Dendritic cell treated with granulocyte-macrophage colony-stimulating factor and Interleukin-4, amounts not matched to agents 40 ng/mL and 50 ng/mL, for 4 days (primary cell): ENCODE data around the gene LSM4.
A peak's percentile ranks its signal among the peaks of the same experiment; 100 is the strongest.
"Not testable (repeated sequence)": the region's sequence is repeated elsewhere in the genome, so short reads cannot be mapped to it uniquely, and the experiment has no call there.

Experiments used
- H3K27ac Mint-ChIP-seq: one replicate; pipeline ENCODE4 v1.8.0; 2022; ENCODE audit warnings: mild to moderate bottlenecking, mixed read lengths
- H3K27me3 Mint-ChIP-seq: one replicate; pipeline ENCODE4 v1.8.0; 2022; ENCODE audit warnings: mild to moderate bottlenecking, mixed read lengths
- H3K36me3 Mint-ChIP-seq: one replicate; pipeline ENCODE4 v1.8.0; 2022; ENCODE audit warnings: low read depth, mixed read lengths
- H3K4me1 Mint-ChIP-seq: one replicate; pipeline ENCODE4 v1.8.0; 2022; ENCODE audit warnings: low read depth, mixed read lengths
- H3K4me3 Mint-ChIP-seq: one replicate; pipeline ENCODE4 v1.8.0; 2022; ENCODE audit warnings: mild to moderate bottlenecking, moderate library complexity, mixed read lengths
- H3K9me3 Mint-ChIP-seq: one replicate; pipeline ENCODE4 v1.8.0; 2022; ENCODE audit warnings: mixed read lengths
- intact Hi-C: fragments of 100-400 bp; cut with micrococcal nuclease; formaldehyde crosslinking; loops from one replicate; pipeline ENCODE4 v1.15.0; 2022

The LSM4 gene

DNA sequence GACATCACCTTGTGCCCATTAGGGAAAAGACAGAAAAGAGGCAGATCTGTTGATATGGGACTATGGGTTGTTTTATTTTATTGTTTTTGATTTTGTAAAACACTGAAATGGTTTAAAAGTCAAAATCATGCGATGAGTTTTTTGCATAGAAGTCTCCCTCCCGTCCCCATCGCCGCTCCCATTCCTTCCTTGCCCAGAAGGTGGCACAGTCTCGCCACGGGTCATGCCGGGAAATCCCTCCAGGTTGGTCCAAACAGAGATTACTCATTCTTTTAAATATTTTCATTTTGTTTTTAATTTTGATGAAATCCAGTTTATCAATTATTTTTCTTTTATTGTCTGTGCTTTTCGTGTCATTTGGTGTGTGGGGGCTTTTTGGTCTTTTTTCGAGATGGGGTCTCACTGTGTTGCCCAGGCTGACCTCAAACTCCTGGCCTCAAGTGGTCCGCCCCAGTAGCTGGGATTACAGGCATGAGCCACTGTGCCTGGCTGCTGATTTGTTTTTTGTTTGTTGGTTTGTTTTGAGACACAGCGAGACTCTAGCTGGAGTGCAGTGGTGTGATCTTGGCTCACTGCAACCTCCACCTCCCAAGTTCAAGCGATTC lies 26.8 kb upstream of the LSM4 start:
- Mint-ChIP-seq H3K36me3 (peaks cover 73% of the 10 kb centered on the region), H3K4me1 (peaks cover 24% of the 10 kb centered on the region), H3K4me3 (no peak overlapping the region), H3K9me3 (no peaks in the 10 kb centered on the region), H3K27ac (no peak overlapping the region), H3K27me3 (no peaks in the 10 kb centered on the region)
- intact Hi-C loops = loop anchor here (2.0 to 5.0 kb wide), 2 partner anchors 38 to 59 kb away; partner anchors contain the start of gene GDF15

DNA sequence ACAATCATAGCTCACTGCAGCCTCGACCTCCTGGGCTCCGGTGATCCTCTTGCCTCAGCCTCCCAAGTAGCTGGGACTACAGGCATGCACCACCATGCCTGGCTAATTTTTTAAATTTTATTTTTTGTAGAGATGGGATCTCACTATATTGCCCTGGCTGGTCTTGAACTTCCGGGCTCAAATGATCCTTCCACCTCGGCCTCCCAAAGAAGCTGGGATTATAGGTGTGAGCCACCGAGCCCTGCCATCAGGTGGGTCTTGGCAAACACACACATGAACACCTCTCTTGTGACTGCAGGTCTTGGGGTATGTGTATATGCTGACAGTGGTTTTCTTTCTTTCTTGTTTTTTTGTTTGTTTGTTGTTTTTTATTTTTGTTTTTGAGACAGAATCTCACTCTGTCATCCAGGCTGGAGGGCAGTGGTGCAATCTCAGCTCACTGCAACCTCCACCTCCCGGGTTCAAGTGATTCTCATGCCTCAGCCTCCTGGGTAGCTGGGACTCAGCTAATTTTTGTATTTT lies 26.0 kb upstream of the LSM4 start:
- not testable (repeated sequence) for H3K27ac Mint-ChIP-seq, H3K27me3 Mint-ChIP-seq, H3K4me3 Mint-ChIP-seq, H3K9me3 Mint-ChIP-seq
- intact Hi-C loops = loop anchor here (2.0 to 5.0 kb wide), 2 partner anchors 38 to 60 kb away; partner anchors contain the start of gene GDF15
- Mint-ChIP-seq H3K36me3 (peaks cover 76% of the 10 kb centered on the region), H3K4me1 (peaks cover 29% of the 10 kb centered on the region)

DNA sequence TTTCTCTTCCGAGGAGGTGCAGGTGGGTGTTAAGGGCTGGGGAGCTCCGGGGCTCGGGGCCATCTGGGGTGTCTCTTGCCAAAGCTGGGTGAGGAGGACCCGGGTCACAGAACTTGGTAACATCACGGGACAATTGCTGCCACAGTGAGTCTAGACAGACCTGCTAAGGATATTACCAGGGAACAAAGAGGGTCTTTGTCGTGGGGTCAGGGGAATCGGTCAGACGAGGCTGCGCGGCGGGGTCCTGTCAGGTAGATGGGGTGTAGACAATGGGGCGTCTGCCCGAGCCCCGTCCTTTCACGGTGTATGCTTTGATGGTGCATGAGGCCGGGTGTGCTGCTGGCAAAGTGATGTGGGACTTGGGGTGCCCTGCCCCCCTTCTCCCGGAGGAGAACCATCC lies 25.3 kb upstream of the LSM4 start:
- intact Hi-C loops = loop anchor here (2.0 to 5.0 kb wide), 2 partner anchors 39 to 61 kb away; partner anchors contain the start of gene GDF15
- Mint-ChIP-seq H3K9me3 (no peaks in the 10 kb centered on the region), H3K4me1 (peaks cover 29% of the 10 kb centered on the region), H3K36me3 (peaks cover 76% of the 10 kb centered on the region), H3K4me3 (no peak overlapping the region), H3K27ac (no peak overlapping the region), H3K27me3 (no peaks in the 10 kb centered on the region)

DNA sequence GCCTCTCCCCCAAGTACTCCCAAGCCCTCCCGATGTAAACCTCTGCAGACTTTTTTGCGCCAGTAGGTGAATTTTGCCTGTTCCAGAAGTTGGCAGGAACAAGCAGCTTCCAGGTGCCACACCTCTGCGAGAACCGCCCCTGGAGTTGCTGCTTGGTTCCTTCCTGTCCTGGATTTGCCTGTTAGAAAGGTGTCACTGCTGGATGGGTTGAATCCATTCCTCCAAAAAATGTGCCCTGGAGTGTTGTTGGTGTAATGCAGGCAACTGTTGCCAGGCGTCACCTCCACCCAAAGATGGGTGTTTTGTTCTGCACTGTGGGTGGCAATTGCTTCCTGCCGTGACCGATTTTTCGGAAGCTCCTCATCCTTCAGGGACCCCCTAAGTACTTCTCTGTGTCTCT lies 23.2 kb upstream of the LSM4 start:
- intact Hi-C loops = loop anchor here (5.0 kb wide), 1 partner anchor 41 kb away; the partner anchor contains the start of gene GDF15
- peaks cover 82% of the 10 kb centered on the region for H3K36me3 Mint-ChIP-seq
- no peaks in the 10 kb centered on the region for H3K27me3 Mint-ChIP-seq
- no peaks in the 10 kb centered on the region for H3K9me3 Mint-ChIP-seq
- H3K4me3 Mint-ChIP-seq = no peak overlapping the region
- peaks cover 43% of the 10 kb centered on the region for H3K4me1 Mint-ChIP-seq
- no peak overlapping the region for H3K27ac Mint-ChIP-seq

GRCh38 chr19:18345296-18345695 lies 22.4 kb upstream of the LSM4 start:
- peaks cover 46% of the 10 kb centered on the region for H3K4me1 Mint-ChIP-seq
- intact Hi-C loops = loop anchor here (5.0 kb wide), 1 partner anchor 42 kb away; the partner anchor contains the start of gene GDF15

GRCh38 chr19:18344582-18344950 lies 21.7 kb upstream of the LSM4 start:
- no peak overlapping the region for H3K4me3 Mint-ChIP-seq
- H3K27ac Mint-ChIP-seq = no peak overlapping the region
- H3K4me1 Mint-ChIP-seq = peaks cover 49% of the 10 kb centered on the region
- H3K36me3 Mint-ChIP-seq = peaks cover 78% of the 10 kb centered on the region
- H3K9me3 Mint-ChIP-seq = no peaks in the 10 kb centered on the region
- no peaks in the 10 kb centered on the region for H3K27me3 Mint-ChIP-seq
- intact Hi-C loops = no loop called here

More at GRCh38 chr19:18345296-18345695, 22.4 kb upstream of the LSM4 start:
- H3K4me3 Mint-ChIP-seq = no peak overlapping the region
- H3K27me3 Mint-ChIP-seq = no peaks in the 10 kb centered on the region
- no peaks in the 10 kb centered on the region for H3K9me3 Mint-ChIP-seq
- no peak overlapping the region for H3K27ac Mint-ChIP-seq
- H3K36me3 Mint-ChIP-seq = peaks cover 84% of the 10 kb centered on the region

DNA sequence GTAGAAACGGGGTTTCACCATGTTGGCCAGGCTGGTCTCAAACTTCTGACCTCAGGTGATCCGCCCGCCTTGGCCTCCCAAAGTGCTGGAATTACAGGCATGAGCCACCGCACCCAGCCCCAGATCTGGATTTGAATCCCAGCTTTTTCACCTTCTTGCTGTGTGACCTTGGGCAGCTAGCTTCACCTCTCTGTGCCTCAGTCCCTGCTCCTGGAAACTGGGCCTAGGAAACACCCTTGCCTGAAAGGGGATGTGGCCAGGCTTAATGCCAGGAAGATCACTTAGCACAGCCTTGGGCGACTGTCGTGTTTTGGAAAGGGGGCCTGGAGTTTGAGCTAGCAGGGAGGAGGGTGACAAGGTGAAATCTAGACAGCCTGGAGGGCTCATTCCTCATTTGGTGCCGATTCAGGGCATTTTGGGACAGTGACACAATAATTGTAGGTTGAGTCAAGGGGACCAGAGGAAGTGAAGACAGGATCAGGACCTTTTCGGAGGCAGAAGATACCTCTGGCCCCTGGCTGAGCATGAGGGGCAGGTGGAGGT lies 19.3 kb upstream of the LSM4 start:
- Mint-ChIP-seq H3K27ac (no peak overlapping the region), H3K9me3 (no peaks in the 10 kb centered on the region), H3K36me3 (peaks cover 64% of the 10 kb centered on the region), H3K4me3 (peak overlapping the region; percentile 85), H3K27me3 (no peaks in the 10 kb centered on the region), H3K4me1 (peaks cover 66% of the 10 kb centered on the region)
- intact Hi-C loops = no loop called here

- intact Hi-C loops = no loop called here
Measured at GRCh38 chr19:18340990-18341868, 18.4 kb upstream of the LSM4 start.

DNA sequence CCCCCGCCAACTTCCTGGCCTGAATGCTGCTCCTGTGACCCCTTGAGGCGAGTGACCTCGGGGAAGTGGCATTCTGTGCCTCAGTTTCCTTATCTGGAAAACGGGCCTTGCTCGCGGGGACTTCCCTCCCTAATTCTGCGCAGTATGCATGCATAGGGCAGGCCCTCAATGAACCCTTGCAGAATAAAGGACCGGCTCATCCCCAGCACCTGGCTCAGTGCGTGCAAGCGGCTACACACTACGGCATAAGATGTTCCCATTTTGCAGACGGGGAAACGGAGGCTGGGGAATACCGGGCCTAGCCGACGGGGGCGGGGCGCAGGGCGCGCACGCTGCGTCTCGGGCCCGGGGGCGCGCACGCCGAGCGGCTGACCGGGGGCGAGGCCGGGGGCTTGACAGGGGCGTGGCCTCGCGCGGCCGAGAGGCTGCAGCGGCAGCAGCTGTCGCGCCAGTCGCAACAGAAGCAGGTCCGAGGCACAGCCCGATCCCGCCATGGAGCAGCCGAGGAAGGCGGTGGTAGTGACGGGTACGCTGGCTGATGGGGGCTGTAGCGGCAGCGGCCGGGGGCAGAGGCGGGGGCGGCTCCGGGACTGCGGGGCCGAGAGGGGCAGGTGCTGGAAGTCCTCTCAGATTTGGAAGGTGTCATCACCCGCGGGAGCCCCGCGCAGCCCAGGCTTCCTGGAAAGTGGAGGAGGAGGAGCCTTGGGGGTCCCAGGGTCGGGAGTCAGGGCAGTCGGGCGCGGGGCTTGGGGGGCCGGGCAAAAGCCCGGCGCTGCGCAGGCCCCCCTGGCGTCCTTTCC lies 17.5 kb upstream of the LSM4 start, which contains the start of gene PGPEP1:
TSS of gene PGPEP1 (plus strand) at position 409 of the 800 bp plus-strand sequence. CDS start at position 493, 84 bp downstream.
- Mint-ChIP-seq H3K27me3 (no peaks in the 10 kb centered on the region), H3K4me1 (peaks cover 59% of the 10 kb centered on the region), H3K4me3 (peak within 1 kb of the TSS; percentile 85), H3K9me3 (no peaks in the 10 kb centered on the region), H3K36me3 (peaks cover 49% of the 10 kb centered on the region), H3K27ac (peak within 1 kb of the TSS; percentile 84)
- intact Hi-C loops = no loop called here

More at GRCh38 chr19:18340990-18341868, 18.4 kb upstream of the LSM4 start:
- Mint-ChIP-seq H3K27me3 (no peaks in the 10 kb centered on the region), H3K27ac (peak overlapping the region; percentile 84), H3K4me1 (peaks cover 64% of the 10 kb centered on the region), H3K36me3 (peaks cover 55% of the 10 kb centered on the region), H3K9me3 (no peaks in the 10 kb centered on the region), H3K4me3 (peak overlapping the region; percentile 85)

DNA sequence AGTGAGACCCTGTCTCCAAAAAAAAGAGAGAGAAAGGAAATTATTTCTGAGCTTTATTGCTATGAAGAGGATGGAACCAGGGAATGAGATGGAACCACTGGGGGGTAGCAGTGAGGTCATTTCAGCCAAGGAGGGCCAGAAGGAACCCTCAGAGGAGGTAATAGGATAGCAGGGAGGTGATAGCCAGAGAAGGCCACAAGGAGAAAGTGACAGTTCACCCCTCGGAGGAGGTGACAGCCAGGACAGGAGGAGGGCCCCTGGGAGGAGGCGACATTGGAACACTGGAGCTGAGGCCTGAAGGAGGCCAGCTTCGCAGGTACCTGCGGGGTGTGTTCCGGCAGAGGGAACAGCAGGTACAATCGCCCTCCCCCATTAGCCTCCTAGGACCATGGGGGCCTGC lies 16.8 kb upstream of the LSM4 start:
- H3K4me1 Mint-ChIP-seq = peaks cover 55% of the 10 kb centered on the region
- H3K36me3 Mint-ChIP-seq = peaks cover 43% of the 10 kb centered on the region
- intact Hi-C loops = no loop called here
- H3K9me3 Mint-ChIP-seq = no peaks in the 10 kb centered on the region
- H3K27ac Mint-ChIP-seq = no peak overlapping the region
- no peaks in the 10 kb centered on the region for H3K27me3 Mint-ChIP-seq
- H3K4me3 Mint-ChIP-seq = peak overlapping the region; percentile 85

DNA sequence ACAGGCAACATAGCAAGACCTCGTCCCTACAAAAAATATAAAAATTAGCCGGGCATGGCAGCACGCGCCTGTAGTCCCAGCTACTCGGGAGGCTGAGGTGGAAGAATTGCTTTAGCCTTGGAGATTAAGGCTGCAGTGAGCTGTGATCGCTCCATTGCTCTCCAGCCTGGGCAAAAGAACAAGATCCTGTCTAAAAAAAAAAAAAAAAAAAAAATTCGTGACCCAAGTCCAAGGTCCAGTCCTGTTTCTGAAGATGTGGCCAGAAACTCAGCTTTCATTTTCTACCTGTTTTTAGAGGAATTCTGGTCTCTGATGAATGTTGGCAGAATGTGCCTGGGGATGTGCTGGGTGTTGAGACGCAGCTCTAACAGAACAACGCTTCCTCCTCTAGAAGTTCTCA lies 15.7 kb upstream of the LSM4 start:
- Mint-ChIP-seq H3K9me3 (no peaks in the 10 kb centered on the region), H3K27ac (peak overlapping the region; percentile 25), H3K36me3 (peaks cover 31% of the 10 kb centered on the region), H3K4me1 (peaks cover 49% of the 10 kb centered on the region), H3K27me3 (no peaks in the 10 kb centered on the region), H3K4me3 (no peak overlapping the region)
- intact Hi-C loops = no loop called here

DNA sequence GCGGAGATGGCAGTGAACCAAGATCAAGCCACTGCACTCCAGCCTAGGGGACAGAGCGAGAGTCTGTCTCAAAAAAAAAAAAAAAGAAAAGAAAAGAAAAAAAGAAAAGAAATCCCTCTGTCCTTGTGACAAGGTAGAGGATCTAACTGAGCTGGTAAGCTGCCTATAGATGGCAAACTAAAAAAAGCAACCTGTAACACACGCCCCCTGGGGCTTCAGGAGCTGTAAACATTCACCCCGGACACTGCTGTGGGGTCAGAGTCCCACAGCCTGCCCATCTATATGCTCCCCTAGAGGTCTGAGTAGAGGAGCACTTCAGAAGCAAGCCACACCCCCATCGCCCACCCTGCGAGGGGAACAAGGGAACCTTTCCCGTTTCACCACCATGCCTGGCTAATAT lies 13.2 kb upstream of the LSM4 start:
- H3K27me3 Mint-ChIP-seq = no peaks in the 10 kb centered on the region
- H3K9me3 Mint-ChIP-seq = no peaks in the 10 kb centered on the region
- H3K4me3 Mint-ChIP-seq = no peak overlapping the region
- peaks cover 9% of the 10 kb centered on the region for H3K36me3 Mint-ChIP-seq
- intact Hi-C loops = no loop called here
- peak overlapping the region; percentile 81 for H3K27ac Mint-ChIP-seq
- H3K4me1 Mint-ChIP-seq = peaks cover 35% of the 10 kb centered on the region

GRCh38 chr19:18333680-18334079 lies 10.8 kb upstream of the LSM4 start:
- H3K27me3 Mint-ChIP-seq = no peaks in the 10 kb centered on the region
- intact Hi-C loops = no loop called here
- no peaks in the 10 kb centered on the region for H3K9me3 Mint-ChIP-seq
- H3K4me3 Mint-ChIP-seq = no peak overlapping the region
- peaks cover 34% of the 10 kb centered on the region for H3K4me1 Mint-ChIP-seq
- no peaks in the 10 kb centered on the region for H3K36me3 Mint-ChIP-seq
- H3K27ac Mint-ChIP-seq = no peak overlapping the region
